Activated T-cell treated with anti-CD3 and anti-CD28 coated beads, Interleukin-2, amount 50 U/mL, for 4 hours (primary cell): Measurements from ENCODE around the gene BBS9. TPM values are rescaled to one million over a fixed set of nuclear protein-coding genes. Genes with fewer than 3 reads are reported as not detected.

Experiments
- ATAC-seq, 2 donors: fragments of 200-7000 bp; cut with Tn5 transposase; one replicate each; pipeline ENCODE4 v1.10.0; 2021
- DNase-seq: peaks from one replicate; pipeline ENCODE4 v3.0.0-alpha.2; 2020
- H3K27me3 Mint-ChIP-seq: one replicate; pipeline ENCODE4 v1.8.0; 2021; ENCODE audit warnings: low read depth, mixed read lengths
- H3K36me3 Mint-ChIP-seq: one replicate; pipeline ENCODE4 v1.8.0; 2022; ENCODE audit warnings: mixed read lengths; ENCODE audit not compliant: insufficient read depth
- H3K4me1 Mint-ChIP-seq: one replicate; pipeline ENCODE4 v1.8.0; 2021; ENCODE audit warnings: low read depth, mixed read lengths
- H3K4me3 Mint-ChIP-seq: one replicate; pipeline ENCODE4 v1.8.0; 2021; ENCODE audit warnings: mild to moderate bottlenecking, moderate library complexity, mixed read lengths
- H3K9me3 Mint-ChIP-seq: one replicate; pipeline ENCODE4 v1.8.0; 2021; ENCODE audit warnings: mixed read lengths
- total RNA-seq, 3 donors: library from RNA; stranded (reverse); gene quantifications; one replicate each; pipeline ENCODE4 v1.2.1, GENCODE V29; 2021

The BBS9 gene
- total RNA-seq, 3 donors from 2014 or later, result 4.1 to 5.0 (median 4.5) TPM

DNA sequence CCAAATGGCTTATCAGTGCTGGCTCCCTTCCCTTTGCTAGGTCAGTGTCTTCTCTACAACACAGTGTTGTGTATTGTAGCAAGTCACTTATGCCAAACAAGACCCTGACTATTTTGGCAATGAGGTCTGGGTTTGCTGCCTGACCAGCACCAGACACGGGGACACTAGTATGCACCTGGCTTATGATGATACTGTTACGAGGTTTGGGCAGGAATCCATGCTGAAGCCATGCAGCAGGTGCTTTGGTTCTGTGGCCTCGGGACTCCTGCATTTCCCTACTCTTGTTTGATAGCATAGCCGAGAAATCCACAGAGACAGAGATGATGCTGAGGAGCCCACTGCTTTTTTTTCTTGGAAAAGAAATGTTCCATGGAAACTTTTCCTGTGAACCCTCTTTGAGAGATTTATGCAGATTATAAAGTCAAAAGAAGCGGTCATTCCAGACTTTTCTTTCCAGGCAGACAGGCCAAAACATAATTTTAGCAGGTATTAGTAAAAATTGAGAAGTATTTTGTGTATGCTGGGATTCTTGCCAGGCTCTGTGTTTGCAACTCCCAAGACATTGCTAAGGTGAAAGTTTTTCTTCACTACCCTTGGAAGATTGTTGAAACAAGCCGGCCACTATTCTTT is 291.1 kb downstream of the BBS9 start:
- H3K27me3 Mint-ChIP-seq, result no peaks in the 10 kb centered on the region
- H3K4me3 Mint-ChIP-seq, result no peak overlapping the region
- H3K36me3 Mint-ChIP-seq, result no peaks in the 10 kb centered on the region
- DNase-seq (no peak), ATAC-seq (no peak)
- no peaks in the 10 kb centered on the region for H3K4me1 Mint-ChIP-seq
- no peaks in the 10 kb centered on the region for H3K9me3 Mint-ChIP-seq

DNA sequence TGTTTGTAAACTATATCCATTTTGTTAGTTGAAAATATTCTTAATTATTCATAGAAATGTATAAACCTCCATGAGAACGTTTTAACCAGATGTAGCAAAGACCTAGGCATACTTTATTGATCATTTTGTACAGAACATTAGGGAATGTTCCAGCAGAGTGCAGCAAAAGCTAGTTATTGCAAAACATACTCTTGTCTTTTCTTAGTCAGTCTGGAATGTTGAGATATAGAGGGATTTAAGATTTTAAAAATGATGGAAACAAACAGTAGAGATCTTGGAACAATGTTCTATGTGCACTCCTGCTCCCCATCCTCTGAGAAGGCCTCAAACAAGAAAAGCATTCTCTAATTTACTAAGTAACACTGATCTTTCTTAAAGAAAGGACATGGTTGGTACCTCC is 292.1 kb downstream of the BBS9 start:
- H3K4me3 Mint-ChIP-seq, result no peak overlapping the region
- no peaks in the 10 kb centered on the region for H3K9me3 Mint-ChIP-seq
- no peaks in the 10 kb centered on the region for H3K27me3 Mint-ChIP-seq
- H3K36me3 Mint-ChIP-seq, result no peaks in the 10 kb centered on the region
- DNase-seq (no peak), ATAC-seq (no peak)
- no peaks in the 10 kb centered on the region for H3K4me1 Mint-ChIP-seq

DNA sequence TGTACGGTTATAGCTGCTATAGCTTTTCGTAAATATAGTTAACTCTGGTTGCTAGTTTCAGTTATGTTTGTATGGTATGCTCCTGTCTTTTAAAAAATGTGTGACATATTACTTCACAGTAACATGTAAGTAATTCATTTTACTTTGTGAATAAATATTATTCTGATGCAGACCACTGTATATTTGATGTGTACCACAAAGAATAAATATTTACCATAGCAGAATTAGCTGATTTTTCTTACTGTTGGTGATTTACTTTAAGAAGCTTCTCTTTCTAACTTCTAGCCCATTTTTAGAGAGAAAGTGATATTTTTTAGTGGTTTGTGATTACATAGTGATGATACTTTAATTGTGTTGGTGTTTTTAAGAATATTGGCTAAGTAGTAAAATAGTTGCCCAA is 292.8 kb downstream of the BBS9 start:
- Mint-ChIP-seq H3K9me3 (no peaks in the 10 kb centered on the region), H3K4me1 (no peaks in the 10 kb centered on the region), H3K4me3 (no peak overlapping the region), H3K27me3 (no peaks in the 10 kb centered on the region), H3K36me3 (no peaks in the 10 kb centered on the region)
- no peak for DNase-seq
- no peak for ATAC-seq

DNA sequence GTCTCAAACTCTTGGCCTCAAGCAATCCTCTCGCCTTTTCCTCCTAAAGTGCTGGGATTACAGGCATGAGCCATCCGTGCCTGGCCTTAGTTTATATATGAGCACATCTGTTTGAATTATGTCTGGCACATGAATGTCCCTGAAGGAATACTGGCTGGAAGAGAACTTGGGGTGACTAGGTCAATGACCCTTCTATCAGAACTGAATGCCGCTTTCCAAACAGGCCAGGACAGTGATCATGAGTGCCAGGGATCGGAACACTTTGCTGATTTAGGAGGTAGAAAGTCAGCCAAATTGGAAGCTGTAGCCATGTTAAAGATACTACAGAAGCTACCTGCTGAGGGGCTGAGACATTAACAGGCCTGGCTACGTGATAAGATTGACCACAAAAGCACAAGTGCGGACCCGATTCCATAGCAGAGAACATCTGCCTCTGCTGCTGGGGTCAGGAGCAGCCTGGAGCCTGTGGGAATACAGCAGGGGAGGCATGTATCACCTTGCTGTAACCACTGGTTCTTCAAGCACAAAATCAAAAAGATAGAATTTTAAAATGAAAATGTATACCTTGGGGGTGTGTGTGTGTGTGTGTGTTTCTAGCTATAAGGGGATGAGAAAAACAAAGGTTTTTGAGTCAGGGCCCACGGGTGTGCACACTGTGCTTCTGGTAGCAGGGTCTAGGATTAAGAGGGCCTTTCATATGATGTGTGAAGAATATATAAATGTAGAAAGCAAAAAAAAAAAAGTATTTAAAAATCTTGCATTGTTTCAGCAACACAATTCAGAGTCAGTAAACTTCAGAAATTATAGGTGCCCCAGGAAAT is 293.7 kb downstream of the BBS9 start:
- ATAC-seq, result no peak
- H3K27me3 Mint-ChIP-seq, result no peaks in the 10 kb centered on the region
- DNase-seq, result no peak

DNA sequence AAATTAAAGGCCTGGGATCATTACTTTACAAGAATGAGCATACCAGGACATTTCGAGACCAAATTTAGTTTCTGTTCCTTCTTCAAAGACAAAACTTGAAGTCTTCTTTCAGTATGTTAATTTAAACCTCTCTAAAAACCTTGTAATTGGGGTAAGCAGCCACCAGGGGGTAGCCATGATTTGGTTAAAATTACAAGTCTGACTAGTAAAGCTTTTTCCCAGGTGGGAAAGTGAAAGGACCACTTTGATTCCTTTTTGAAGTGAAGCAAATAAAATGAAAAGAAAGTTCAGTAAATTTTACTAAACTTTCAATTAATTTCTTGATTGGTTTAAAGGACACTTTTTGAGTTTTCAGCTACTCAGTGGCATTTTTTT is 294.3 kb downstream of the BBS9 start:
- Mint-ChIP-seq H3K27me3 (no peaks in the 10 kb centered on the region), H3K36me3 (no peaks in the 10 kb centered on the region), H3K9me3 (no peaks in the 10 kb centered on the region), H3K4me3 (no peak overlapping the region), H3K4me1 (no peaks in the 10 kb centered on the region)
- no peak for DNase-seq
- ATAC-seq, result no peak

More for the DNA sequence above, 293.7 kb downstream of the BBS9 start:
- no peaks in the 10 kb centered on the region for H3K36me3 Mint-ChIP-seq
- H3K4me3 Mint-ChIP-seq, result no peak overlapping the region
- no peaks in the 10 kb centered on the region for H3K4me1 Mint-ChIP-seq
- no peaks in the 10 kb centered on the region for H3K9me3 Mint-ChIP-seq

DNA sequence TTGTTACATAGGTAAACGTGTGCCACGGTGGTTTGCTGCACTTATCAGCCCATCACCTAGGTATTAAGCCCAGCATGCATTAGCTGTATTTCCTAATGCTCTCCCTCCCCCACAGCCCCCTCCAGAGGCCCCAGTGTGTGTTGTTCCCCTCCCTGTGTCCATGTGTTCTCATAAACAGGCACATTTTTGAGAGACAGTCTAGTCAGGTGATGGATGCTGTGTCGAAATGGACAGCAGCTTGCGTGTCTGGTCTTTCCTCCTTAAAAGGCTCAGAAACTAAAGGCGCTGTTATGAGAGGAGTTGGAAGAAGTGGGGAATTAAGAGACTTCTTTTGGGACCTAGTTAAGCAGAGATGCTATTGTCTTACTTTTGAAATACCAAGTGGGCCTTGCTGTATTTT is 296.0 kb downstream of the BBS9 start:
- ATAC-seq, result no peak
- Mint-ChIP-seq H3K27me3 (no peaks in the 10 kb centered on the region), H3K9me3 (no peaks in the 10 kb centered on the region), H3K36me3 (no peaks in the 10 kb centered on the region), H3K4me1 (no peaks in the 10 kb centered on the region), H3K4me3 (no peak overlapping the region)
- no peak for DNase-seq

DNA sequence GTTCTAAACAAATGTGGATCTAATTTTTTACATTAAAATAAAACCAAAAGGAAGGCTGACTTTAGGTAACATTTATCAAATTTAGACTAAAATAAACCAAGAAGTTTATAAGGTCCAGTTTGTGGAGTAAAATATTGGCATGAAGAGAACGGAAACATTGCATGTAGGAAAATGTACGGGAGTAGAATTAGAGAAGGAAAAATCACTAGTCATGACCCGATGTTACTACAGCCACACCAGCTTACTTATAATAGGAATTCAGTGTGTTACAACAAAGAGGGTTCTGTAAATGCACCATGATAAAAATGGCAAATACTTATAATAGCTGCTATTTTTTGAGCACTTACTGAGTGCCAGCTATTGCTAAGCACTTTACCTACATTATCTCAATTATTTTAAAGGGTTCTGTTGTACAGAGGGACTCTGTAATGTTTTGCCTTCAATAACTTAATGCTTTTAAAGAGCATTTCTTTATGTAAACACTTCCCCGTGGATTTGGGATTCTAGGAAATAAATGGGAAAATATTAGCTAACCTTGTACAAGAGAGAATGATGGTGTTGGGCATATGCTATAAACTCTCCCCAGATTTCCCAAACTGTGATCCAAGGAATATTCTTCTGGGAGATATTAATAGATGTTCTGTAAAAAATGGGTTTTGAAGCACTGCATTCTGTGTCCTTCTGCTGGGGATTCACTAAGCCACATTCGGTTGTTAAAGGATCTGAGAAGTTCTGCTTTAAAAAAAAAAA is 296.7 kb downstream of the BBS9 start:
- no peak overlapping the region for H3K4me3 Mint-ChIP-seq
- H3K36me3 Mint-ChIP-seq, result no peaks in the 10 kb centered on the region
- H3K27me3 Mint-ChIP-seq, result no peaks in the 10 kb centered on the region
- H3K4me1 Mint-ChIP-seq, result no peaks in the 10 kb centered on the region
- DNase-seq (no peak), ATAC-seq (no peak)
- no peaks in the 10 kb centered on the region for H3K9me3 Mint-ChIP-seq

DNA sequence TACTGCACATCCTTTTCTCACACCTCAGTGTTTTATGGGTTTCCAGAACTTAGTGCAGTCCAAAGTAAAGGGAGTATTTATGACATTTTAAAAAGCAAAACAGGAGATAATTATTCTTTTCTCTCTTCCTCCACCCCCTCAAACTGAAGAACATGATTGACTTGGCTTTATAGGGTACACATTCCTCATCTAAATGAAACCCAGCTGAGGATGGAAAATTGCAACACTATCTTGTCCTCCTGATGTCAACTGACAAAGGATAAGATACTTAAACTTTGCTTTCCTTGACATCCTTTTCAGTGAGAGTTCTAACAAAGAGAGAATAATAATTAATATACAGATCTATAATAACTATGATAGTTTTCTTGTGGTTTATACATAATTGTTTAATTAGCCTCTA is 299.1 kb downstream of the BBS9 start:
- DNase-seq, result no peak
- no peak overlapping the region for H3K4me3 Mint-ChIP-seq
- ATAC-seq, result no peak
- no peaks in the 10 kb centered on the region for H3K9me3 Mint-ChIP-seq
- no peaks in the 10 kb centered on the region for H3K27me3 Mint-ChIP-seq
- H3K36me3 Mint-ChIP-seq, result no peaks in the 10 kb centered on the region
- H3K4me1 Mint-ChIP-seq, result no peaks in the 10 kb centered on the region

DNA sequence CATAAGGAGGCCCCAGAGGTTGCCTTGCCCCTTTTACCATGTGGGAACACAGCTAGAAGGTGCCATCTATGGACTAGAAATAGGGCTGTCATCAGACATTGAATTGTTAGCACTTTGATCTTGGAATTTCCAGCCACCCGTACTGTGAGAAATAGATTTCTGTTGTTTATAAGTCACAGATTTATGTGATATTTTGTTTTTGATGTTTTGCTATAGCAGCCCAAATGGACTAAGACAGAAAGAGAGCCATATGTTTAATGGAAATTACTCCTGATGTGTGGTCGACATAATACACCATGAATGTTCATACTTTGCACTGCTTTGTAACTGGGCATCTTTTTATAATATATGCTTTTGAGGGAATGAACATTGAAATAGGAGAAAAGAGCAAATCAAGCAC is 302.2 kb downstream of the BBS9 start:
- no peaks in the 10 kb centered on the region for H3K27me3 Mint-ChIP-seq
- DNase-seq (no peak), ATAC-seq (no peak)
- H3K9me3 Mint-ChIP-seq, result no peaks in the 10 kb centered on the region
- H3K36me3 Mint-ChIP-seq, result no peaks in the 10 kb centered on the region
- no peak overlapping the region for H3K4me3 Mint-ChIP-seq
- no peaks in the 10 kb centered on the region for H3K4me1 Mint-ChIP-seq

DNA sequence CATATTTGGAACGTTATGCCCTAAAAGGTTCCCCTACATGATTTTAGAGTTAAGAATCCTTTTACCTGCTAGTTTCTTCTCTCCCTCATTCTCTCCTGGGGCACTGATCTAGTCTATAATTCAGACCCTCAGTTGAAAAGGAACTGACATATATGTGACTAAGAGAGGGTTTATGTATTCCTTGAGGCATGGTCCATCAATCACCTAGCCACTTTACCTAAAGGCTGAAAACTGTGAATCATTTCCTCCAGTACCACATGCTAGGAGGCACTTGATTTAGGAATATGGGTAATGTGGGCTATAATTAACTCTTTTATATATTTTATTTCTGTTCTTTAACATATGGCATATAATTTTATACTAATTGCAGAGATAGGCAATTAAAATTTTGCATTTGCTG is 303.5 kb downstream of the BBS9 start:
- ATAC-seq (no peak), DNase-seq (no peak)
- H3K4me1 Mint-ChIP-seq, result no peaks in the 10 kb centered on the region
- H3K36me3 Mint-ChIP-seq, result no peaks in the 10 kb centered on the region
- no peak overlapping the region for H3K4me3 Mint-ChIP-seq
- H3K9me3 Mint-ChIP-seq, result no peaks in the 10 kb centered on the region
- no peaks in the 10 kb centered on the region for H3K27me3 Mint-ChIP-seq

DNA sequence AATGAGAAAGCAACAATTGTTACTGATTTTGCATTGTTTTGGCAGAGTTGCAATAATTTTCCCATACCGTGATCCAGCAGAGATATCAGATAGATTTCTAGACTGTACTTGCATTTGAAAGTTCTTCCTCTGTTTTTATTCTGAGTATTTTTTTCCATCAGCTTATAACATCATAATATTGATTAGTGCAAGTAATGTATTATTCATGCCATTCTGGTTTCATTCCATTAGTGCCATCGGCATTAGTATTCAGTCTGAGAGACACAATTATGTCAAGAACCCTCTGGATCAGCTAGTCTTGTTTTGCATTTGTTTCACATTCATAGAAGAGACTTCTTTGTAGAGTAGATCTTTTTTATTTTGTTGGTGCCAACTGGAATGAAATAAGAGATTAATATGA is 304.0 kb downstream of the BBS9 start:
- no peak for DNase-seq
- no peak overlapping the region for H3K4me3 Mint-ChIP-seq
- H3K36me3 Mint-ChIP-seq, result no peaks in the 10 kb centered on the region
- no peaks in the 10 kb centered on the region for H3K4me1 Mint-ChIP-seq
- H3K9me3 Mint-ChIP-seq, result no peaks in the 10 kb centered on the region
- ATAC-seq, result no peak
- no peaks in the 10 kb centered on the region for H3K27me3 Mint-ChIP-seq

DNA sequence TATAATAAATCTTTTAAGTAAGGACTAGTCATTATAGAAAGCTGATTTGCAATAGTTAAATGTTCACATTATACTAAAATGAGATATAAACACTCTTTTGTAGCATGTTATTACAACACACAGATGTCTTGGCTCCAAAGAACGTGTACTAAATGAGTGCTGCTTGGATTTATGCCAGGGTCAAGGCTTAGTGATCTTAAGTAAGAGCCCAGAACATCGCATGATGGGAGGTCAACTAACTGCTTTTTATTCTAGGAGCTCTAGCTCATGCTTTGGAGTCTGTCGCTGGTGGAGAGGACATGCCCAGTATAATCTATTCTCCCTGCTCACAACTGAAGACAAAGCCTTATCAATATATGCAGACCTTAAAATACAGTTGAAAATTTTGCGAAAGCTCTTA is 315.1 kb downstream of the BBS9 start:
- no peak for ATAC-seq
- peaks cover 7% of the 10 kb centered on the region for H3K4me1 Mint-ChIP-seq
- H3K36me3 Mint-ChIP-seq, result no peaks in the 10 kb centered on the region
- no peak for DNase-seq
- no peak overlapping the region for H3K4me3 Mint-ChIP-seq
- H3K27me3 Mint-ChIP-seq, result no peaks in the 10 kb centered on the region
- H3K9me3 Mint-ChIP-seq, result no peaks in the 10 kb centered on the region

DNA sequence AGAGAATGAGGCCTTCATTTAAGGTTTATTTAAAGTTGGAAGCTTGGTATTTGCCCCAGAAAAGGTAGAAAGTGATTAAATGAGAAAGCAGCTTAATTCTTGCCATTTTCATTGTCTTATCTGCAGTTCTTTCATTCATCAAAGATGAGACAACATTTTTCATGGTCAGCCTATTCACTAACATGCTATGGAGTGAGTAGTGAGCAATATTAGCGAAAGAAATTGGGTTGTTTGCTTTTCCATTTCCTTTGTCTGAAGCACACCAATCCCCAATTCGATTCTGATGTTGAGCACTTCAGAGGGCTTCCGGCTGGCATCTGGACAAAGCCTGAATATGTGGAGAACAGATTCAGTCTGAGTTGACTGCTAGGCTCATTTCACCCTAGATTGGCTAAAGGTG is 317.2 kb downstream of the BBS9 start:
- H3K27me3 Mint-ChIP-seq, result no peaks in the 10 kb centered on the region
- H3K9me3 Mint-ChIP-seq, result no peaks in the 10 kb centered on the region
- no peak overlapping the region for H3K4me3 Mint-ChIP-seq
- peaks cover 10% of the 10 kb centered on the region for H3K4me1 Mint-ChIP-seq
- DNase-seq (no peak), ATAC-seq (no peak)
- peaks cover 3% of the 10 kb centered on the region for H3K36me3 Mint-ChIP-seq

DNA sequence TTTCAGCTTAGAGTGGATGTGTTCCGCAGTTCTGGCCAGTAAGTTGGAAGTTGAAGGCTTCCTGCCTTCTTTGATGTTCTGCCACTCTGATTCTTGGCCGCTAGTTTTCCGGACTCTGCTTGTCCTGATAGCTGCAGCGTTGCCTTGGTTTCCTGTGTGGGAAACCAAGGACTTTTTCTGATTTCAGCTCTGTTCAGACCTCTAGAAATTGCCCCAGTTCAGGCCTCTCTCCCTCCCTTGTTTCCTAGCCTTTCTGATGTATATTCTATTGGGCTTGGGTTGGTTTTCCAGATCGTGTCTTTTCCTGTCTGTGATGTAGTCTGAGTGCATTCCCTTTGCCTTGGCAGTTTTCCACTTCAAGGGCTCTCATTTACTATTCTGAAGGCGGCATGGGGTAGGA is 318.7 kb downstream of the BBS9 start:
- ATAC-seq (no peak), DNase-seq (no peak)
- Mint-ChIP-seq H3K27me3 (no peaks in the 10 kb centered on the region), H3K36me3 (peaks cover 8% of the 10 kb centered on the region), H3K9me3 (no peaks in the 10 kb centered on the region), H3K4me3 (no peak overlapping the region), H3K4me1 (peaks cover 10% of the 10 kb centered on the region)

DNA sequence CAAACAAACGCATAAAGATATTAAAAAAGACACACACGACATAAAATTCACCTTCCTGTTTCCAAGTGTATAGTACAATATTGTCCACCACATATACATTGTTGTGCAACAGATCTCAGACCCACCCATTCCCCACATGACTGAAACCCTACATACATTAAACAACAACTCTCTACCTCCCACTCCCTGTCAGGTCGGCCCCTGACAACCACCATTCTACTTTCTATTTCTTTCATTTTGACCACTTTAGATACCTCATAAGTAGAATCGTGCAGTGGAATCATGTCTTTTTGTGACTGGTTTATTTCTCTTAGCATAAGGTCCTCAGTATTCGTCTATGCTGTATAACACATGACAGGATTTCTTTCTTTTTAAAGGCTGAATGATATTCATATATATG is 320.5 kb downstream of the BBS9 start:
- Mint-ChIP-seq H3K4me3 (no peak overlapping the region), H3K4me1 (peaks cover 10% of the 10 kb centered on the region), H3K9me3 (no peaks in the 10 kb centered on the region), H3K36me3 (peaks cover 8% of the 10 kb centered on the region), H3K27me3 (no peaks in the 10 kb centered on the region)
- no peak for DNase-seq
- no peak for ATAC-seq
